Measurements from ENCODE around the gene EPB41L4B. TPM values are rescaled to one million over a fixed set of nuclear protein-coding genes. Genes with fewer than 3 reads are reported as not detected.

The EPB41L4B gene
- total and polyA plus RNA-seq, 2 of the 13 experiments (the other 11 are each of a cell fraction or from before 2014, with no cell fraction given), result 17.6 to 22.1 TPM

- no peak for TF ChIP-seq AKNA (CRISPR knock-in tag; IDR thresholded peaks at IDR 0.05; ENCODE audit: borderline replicate concordance)
- no peak for TF ChIP-seq PTBP1 (IDR thresholded peaks at IDR 0.05; ENCODE audit: low read depth, low read length, poor library complexity, severe bottlenecking)
- no peak for TF ChIP-seq ZNF382 (CRISPR knock-in tag; IDR thresholded peaks at IDR 0.05; ENCODE audit: borderline replicate concordance)
- no peak for TF ChIP-seq ZNF598 (CRISPR knock-in tag; IDR thresholded peaks at IDR 0.05; ENCODE audit: borderline replicate concordance)
- no peak for TF ChIP-seq ZBTB26 (CRISPR knock-in tag; IDR thresholded peaks at IDR 0.05; ENCODE audit: borderline replicate concordance)
- no peak for TF ChIP-seq CENPBD1 (CRISPR knock-in tag; IDR thresholded peaks at IDR 0.05; ENCODE audit: borderline replicate concordance, low read depth)
- no peak for TF ChIP-seq ZNF234 (CRISPR knock-in tag; conservative IDR thresholded peaks at IDR 0.05)
- no peak for TF ChIP-seq SRSF9 (IDR thresholded peaks at IDR 0.05; ENCODE audit: borderline replicate concordance, insufficient read depth, low read depth, low read length, poor library complexity, severe bottlenecking)
Observed at GRCh38 chr9:109139851-109140250, 181.0 kb downstream of the EPB41L4B start (continued).

Data from HepG2 (cell line).